ENCODE results near the gene FOSL2. TPM values are rescaled to one million over a fixed set of nuclear protein-coding genes. Genes with fewer than 3 reads are reported as not detected.

FOSL2 gene
- polyA plus RNA-seq, 3 donors = 19.3 to 174 (median 113) TPM

GRCh38 chr2:28355521-28356094 is 37.0 kb upstream of the FOSL2 start:
- no peak overlapping the region for H3K27ac ChIP-seq (ENCODE audit: low read depth, low read length)
- 80 to 85% (median 84%) methylated on average over 6 of the region's 6 CpGs for WGBS, 3 donors

DNA sequence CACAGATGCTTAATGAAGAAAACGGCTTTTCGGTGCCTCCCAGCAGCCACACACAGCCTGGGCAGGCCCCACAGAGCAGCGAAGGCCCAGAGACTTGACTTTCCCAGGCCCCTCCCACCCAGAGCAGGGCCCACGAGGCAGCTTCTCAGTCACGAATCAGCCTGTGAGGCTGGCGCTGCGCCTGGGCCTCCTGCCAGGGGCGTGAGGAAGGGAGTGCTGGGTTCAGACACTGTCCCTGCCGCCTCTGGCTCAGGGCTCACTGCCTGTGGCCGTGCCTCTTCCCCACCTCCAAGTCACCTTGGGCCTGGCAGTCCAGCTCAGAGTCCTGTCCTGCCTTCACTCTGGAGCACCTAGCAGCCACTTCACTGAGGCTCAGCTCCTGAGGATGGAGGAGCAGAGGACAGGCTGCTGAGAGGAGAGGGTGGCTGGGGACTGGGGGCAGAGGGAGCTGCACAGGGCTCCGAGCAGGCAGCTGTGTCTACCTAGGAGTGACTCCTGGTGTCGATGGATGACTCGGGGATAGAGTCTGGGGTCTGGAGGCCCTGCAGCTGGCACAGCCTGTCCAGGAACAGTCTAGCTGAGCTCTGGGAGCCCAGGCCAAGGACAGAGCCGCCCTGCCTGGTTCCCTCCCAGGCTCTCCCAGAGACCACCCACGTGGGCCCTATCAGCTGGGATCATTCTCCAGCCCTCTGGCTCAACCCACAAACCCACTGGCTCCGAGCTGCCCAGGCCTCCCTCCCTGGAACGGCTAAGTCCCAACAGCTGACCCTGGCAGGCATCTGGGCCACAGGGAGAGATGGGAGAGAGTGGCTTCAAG is 36.4 kb upstream of the FOSL2 start:
- H3K27ac ChIP-seq (ENCODE audit: low read depth, low read length) = no peak overlapping the region
- 32 to 41% (median 38%) methylated on average over 17 of the region's 17 CpGs for WGBS, 3 donors

DNA sequence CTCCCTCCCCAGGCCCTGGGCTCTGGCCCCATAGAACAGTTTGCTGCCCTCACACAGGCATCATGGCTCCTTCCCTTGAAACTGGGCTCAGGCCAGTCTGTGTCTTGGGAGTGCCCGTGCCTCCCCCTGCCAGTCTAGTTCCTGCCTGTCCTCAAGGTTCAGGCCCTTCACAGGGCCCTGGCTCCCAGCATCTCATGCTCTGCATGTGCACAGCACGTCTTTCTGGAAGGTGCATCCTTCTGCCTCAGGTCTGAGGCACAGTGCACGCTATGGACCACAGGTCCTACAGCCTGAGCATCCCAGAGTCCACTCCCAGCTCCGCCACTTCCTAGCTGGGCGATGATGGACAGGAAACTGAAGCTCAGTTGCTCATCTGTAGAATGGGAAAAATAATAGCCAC is 35.6 kb upstream of the FOSL2 start:
- H3K27ac ChIP-seq (ENCODE audit: low read depth, low read length) = no peak overlapping the region
- 96 to 97% (median 96%) methylated on average over 5 of the region's 5 CpGs for WGBS, 3 donors

GRCh38 chr2:28357948-28358667 is 34.5 kb upstream of the FOSL2 start:
- 84 to 89% (median 84%) methylated on average over 19 of the region's 19 CpGs for WGBS, 3 donors

GRCh38 chr2:28358668-28359201 is 33.9 kb upstream of the FOSL2 start:
- H3K27ac ChIP-seq (ENCODE audit: low read depth, low read length) = no peak overlapping the region

More at GRCh38 chr2:28357948-28358667, 34.5 kb upstream of the FOSL2 start:
- H3K27ac ChIP-seq (ENCODE audit: low read depth, low read length) = no peak overlapping the region

GRCh38 chr2:28359222-28360057 is 33.2 kb upstream of the FOSL2 start:
- 59 to 77% (median 65%) methylated on average over 28 of the region's 28 CpGs for WGBS, 3 donors
- no peak overlapping the region for H3K27ac ChIP-seq (ENCODE audit: low read depth, low read length)

More at GRCh38 chr2:28358668-28359201, 33.9 kb upstream of the FOSL2 start:
- 69 to 91% (median 74%) methylated on average over 7 of the region's 7 CpGs for WGBS, 3 donors

DNA sequence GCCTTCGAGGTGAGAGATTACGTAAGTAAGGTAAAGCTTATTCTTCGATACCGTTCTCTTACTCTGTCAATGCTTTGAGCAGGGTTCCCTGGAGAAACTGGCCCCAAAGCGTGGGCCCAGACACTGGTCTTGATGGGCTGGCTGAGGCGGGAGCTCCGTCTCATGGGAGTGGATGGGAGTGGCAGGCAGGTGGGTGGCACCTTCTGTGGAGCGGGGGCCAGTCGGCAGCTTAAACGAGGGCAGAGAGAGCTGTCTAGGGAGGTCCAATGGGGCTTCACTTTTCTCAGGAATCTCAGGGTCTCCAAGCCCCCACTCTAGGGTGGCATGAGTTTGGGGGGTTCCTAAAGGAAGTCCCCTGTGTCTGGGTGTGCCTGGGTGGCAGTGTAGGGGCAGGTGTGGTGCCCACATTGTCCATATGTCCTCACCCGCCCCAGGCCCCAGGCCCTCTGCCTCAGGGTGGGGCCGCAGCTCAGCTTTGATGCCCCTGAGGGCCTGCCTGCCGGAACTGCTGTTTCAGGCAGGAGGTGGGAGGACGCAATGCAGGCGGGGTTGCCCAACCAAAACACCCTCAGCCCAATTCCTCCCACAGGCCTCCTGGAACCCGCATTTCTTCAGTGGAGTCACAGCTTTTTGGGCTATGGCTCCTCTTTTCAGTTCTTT is 32.5 kb upstream of the FOSL2 start:
- H3K27ac ChIP-seq (ENCODE audit: low read depth, low read length) = no peak overlapping the region
- WGBS, 3 donors = 69 to 87% (median 74%) methylated on average over 16 of the region's 16 CpGs

- H3K27ac ChIP-seq (ENCODE audit: low read depth, low read length) = no peak overlapping the region
- 65 to 90% (median 66%) methylated on average over 12 of the region's 12 CpGs for WGBS, 3 donors
These were observed 31.9 kb upstream of the FOSL2 start for GRCh38 chr2:28360718-28361293.

- H3K27ac ChIP-seq (ENCODE audit: low read depth, low read length) = no peak overlapping the region
- 77 to 81% (median 80%) methylated on average over 12 of the region's 12 CpGs for WGBS, 3 donors
These were observed 30.5 kb upstream of the FOSL2 start for GRCh38 chr2:28361991-28362710.

DNA sequence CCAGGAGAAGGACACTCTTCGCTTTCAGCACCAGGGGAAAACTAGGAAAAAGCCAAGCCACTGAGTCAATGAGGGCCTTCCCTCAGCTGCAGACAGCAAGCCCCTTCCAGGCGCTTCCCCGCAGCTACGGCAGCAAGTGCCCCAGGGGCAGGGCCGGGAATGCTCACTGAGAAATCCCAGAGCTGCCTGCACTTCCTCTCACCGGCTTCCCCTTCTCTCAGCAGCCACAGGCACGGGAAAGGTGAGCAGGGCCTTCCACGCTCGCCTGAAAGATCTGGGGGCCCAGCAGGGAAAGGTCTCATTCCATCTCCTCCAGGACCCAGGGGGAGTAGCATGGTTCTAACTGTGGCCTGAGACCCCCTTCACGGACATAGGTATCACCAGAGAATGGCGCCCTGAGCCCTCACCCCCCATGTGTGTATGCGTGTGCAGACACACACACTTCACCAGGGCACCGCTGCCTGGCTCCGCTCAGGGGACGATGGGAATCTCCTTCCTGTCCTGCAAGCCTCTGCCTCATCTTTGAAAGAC is 29.6 kb upstream of the FOSL2 start:
- H3K27ac ChIP-seq (ENCODE audit: low read depth, low read length) = no peak overlapping the region
- 79 to 89% (median 81%) methylated on average over 15 of the region's 15 CpGs for whole genome bisulfite sequencing, 3 donors

DNA sequence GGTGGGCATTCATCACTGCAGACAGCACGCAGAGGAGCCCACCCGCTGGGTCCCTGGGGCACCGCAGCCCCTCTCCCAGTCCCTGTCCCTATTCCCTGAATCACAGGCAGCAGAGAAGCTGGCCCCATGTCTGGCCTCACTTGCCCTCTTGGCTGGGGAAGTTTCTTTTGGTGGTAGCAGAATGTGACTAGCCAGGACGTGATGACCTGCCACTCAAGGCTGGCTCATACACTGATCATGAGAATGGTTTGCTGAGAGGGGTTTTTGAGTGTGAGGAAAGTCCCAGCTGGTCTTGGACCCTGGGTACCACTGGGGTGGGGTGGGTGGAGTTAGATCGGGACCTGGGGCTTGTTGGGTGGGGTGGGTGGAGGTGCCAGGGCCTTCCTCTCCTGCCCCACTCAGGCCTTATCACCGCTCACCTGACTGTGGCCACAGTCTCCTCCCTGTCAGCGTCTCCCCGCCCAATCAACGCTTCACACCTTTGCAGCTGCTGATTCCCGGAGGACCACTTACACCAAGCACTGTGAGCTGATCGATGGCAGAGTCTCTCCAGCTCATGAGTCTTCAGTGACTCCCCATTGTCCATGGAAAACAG is 28.9 kb upstream of the FOSL2 start:
- WGBS, 3 donors = 84 to 93% (median 86%) methylated on average over 11 of the region's 11 CpGs
- H3K27ac ChIP-seq (ENCODE audit: low read depth, low read length) = no peak overlapping the region

GRCh38 chr2:28364610-28365009 is 28.0 kb upstream of the FOSL2 start:
- H3K27ac ChIP-seq (ENCODE audit: low read depth, low read length) = no peak overlapping the region
- 90 to 95% (median 93%) methylated on average over 3 of the region's 3 CpGs for WGBS, 3 donors

DNA sequence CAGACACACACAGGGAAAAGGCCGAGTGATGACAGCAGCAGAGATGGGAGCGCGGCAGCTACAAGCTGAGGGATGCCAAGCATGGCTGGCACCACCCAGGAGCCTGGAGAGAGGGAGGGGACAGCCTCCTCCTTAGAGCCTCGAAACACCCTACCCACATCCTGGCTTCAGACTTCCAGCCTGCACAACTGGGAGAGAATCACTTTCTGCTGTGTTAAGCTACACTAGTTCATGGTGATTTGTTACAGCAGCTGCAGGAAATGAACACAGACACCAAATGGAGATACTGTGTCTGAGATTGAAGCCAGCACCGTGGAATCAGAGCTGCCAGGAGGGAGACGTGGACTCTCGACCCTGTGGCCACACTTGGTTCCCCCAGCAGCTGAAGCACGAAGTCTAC is 27.5 kb upstream of the FOSL2 start:
- 73 to 93% (median 78%) methylated on average over 8 of the region's 8 CpGs for WGBS, 3 donors
- no peak overlapping the region for H3K27ac ChIP-seq (ENCODE audit: low read depth, low read length)

DNA sequence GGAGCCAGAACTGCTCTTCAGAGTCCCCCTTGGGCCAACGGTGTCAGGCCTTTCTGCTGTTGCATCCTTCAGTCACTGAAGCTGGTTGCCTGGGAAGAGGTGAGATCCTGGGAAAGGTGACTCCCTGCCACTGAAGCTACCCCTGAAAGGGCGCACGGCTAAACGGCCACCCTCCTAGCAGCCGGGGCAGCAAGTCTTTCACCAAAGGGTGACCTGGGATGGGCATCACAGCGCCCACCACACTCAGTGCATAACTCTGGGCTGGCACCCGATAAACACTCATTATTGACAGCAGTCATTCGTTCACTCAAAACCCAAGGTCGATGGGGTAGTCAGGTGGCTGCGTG is 26.5 kb upstream of the FOSL2 start:
- WGBS, 3 donors = 76 to 89% (median 79%) methylated on average over 10 of the region's 10 CpGs
- H3K27ac ChIP-seq (ENCODE audit: low read depth, low read length) = no peak overlapping the region

GRCh38 chr2:28366496-28367282 is 26.0 kb upstream of the FOSL2 start:
- no peak overlapping the region for H3K27ac ChIP-seq (ENCODE audit: low read depth, low read length)
- 26 to 54% (median 31%) methylated on average over 19 of the region's 19 CpGs for WGBS, 3 donors

Data from adipose tissue (tissue), 3 donors.